Activated CD8-positive, alpha-beta memory T cell treated with anti-CD3 and anti-CD28 coated beads, Interleukin-2, amount 10 ng/mL, durations not matched to agents 7 days and 5 days (primary cell): Measurements from ENCODE around the gene PSG6. TPM values are rescaled to one million over a fixed set of nuclear protein-coding genes. Genes with fewer than 3 reads are reported as not detected.
"Not testable (repeated sequence)": the region's sequence is repeated elsewhere in the genome, so short reads cannot be mapped to it uniquely, and the experiment has no call there.

Source experiments
- ATAC-seq: fragments of 150-1000 bp; cut with Tn5 transposase; one replicate; pipeline ENCODE4 v1.10.0; 2021; ENCODE audit warnings: moderate library complexity
- CTCF ChIA-PET: fragments of 350-600 bp; sonication (Branson Sonifier 250); formaldehyde crosslinking; loops from one replicate; lab custom pipeline; 2021; ENCODE audit warnings: antibody characterized with exemption; lab: Charles Lee
- DNase-seq: peaks from one replicate; pipeline ENCODE4 v3.0.0-alpha.2; 2020
- H3K27ac Mint-ChIP-seq: one replicate; pipeline ENCODE4 v1.8.0; 2021; ENCODE audit warnings: mild to moderate bottlenecking, mixed read lengths
- H3K27me3 Mint-ChIP-seq: one replicate; pipeline ENCODE4 v1.8.0; 2021; ENCODE audit warnings: mixed read lengths
- H3K36me3 Mint-ChIP-seq: one replicate; pipeline ENCODE4 v1.8.0; 2021; ENCODE audit warnings: mild to moderate bottlenecking, mixed read lengths
- H3K4me1 Mint-ChIP-seq: one replicate; pipeline ENCODE4 v1.8.0; 2021; ENCODE audit warnings: mixed read lengths
- H3K4me3 Mint-ChIP-seq: one replicate; pipeline ENCODE4 v1.8.0; 2021; ENCODE audit warnings: mild to moderate bottlenecking, moderate library complexity, mixed read lengths
- H3K9me3 Mint-ChIP-seq: one replicate; pipeline ENCODE4 v1.8.0; 2022; ENCODE audit warnings: low read depth, mixed read lengths
- total RNA-seq, 2 experiments: library from RNA; stranded (reverse); gene quantifications; one replicate each; pipeline ENCODE4 v1.2.3, GENCODE V29; 2021

The PSG6 gene
- total RNA-seq, 2 experiments from 2014 or later = not detected

GRCh38 chr19:42897729-42898128 lies 20.0 kb downstream of the PSG6 start:
- H3K4me3 Mint-ChIP-seq, H3K27ac Mint-ChIP-seq, CTCF ChIA-PET, H3K27me3 Mint-ChIP-seq, H3K9me3 Mint-ChIP-seq, H3K4me1 Mint-ChIP-seq, H3K36me3 Mint-ChIP-seq, ATAC-seq, DNase-seq: not testable (repeated sequence)

- H3K9me3 Mint-ChIP-seq, ATAC-seq, H3K27me3 Mint-ChIP-seq, H3K4me1 Mint-ChIP-seq, H3K27ac Mint-ChIP-seq, DNase-seq, CTCF ChIA-PET, H3K4me3 Mint-ChIP-seq, H3K36me3 Mint-ChIP-seq: not testable (repeated sequence)
These were observed 27.2 kb downstream of the PSG6 start for GRCh38 chr19:42890446-42890845.

- DNase-seq, CTCF ChIA-PET, H3K4me1 Mint-ChIP-seq, H3K4me3 Mint-ChIP-seq, H3K36me3 Mint-ChIP-seq, ATAC-seq, H3K27ac Mint-ChIP-seq, H3K9me3 Mint-ChIP-seq: not testable (repeated sequence)
- peaks cover 16% of the 10 kb centered on the region for H3K27me3 Mint-ChIP-seq
These were observed 29.7 kb downstream of the PSG6 start for GRCh38 chr19:42887876-42888445.

- peaks cover 16% of the 10 kb centered on the region for H3K27me3 Mint-ChIP-seq
These were observed 35.0 kb downstream of the PSG6 start for GRCh38 chr19:42882730-42883129.

GRCh38 chr19:42882010-42882409 lies 35.7 kb downstream of the PSG6 start:
- H3K9me3 Mint-ChIP-seq, H3K4me1 Mint-ChIP-seq, H3K4me3 Mint-ChIP-seq, H3K36me3 Mint-ChIP-seq, DNase-seq, ATAC-seq, CTCF ChIA-PET, H3K27ac Mint-ChIP-seq: not testable (repeated sequence)
- peaks cover 16% of the 10 kb centered on the region for H3K27me3 Mint-ChIP-seq

More at GRCh38 chr19:42882730-42883129, 35.0 kb downstream of the PSG6 start:
- H3K36me3 Mint-ChIP-seq, H3K4me1 Mint-ChIP-seq, DNase-seq, H3K27ac Mint-ChIP-seq, H3K4me3 Mint-ChIP-seq, H3K9me3 Mint-ChIP-seq, ATAC-seq, CTCF ChIA-PET: not testable (repeated sequence)

GRCh38 chr19:42881279-42881678 lies 36.4 kb downstream of the PSG6 start:
- H3K9me3 Mint-ChIP-seq, H3K4me1 Mint-ChIP-seq, H3K36me3 Mint-ChIP-seq, CTCF ChIA-PET, H3K4me3 Mint-ChIP-seq, DNase-seq, H3K27ac Mint-ChIP-seq, ATAC-seq: not testable (repeated sequence)
- peaks cover 16% of the 10 kb centered on the region for H3K27me3 Mint-ChIP-seq

- H3K27ac Mint-ChIP-seq, CTCF ChIA-PET, H3K9me3 Mint-ChIP-seq, H3K4me1 Mint-ChIP-seq, H3K36me3 Mint-ChIP-seq, ATAC-seq, DNase-seq, H3K4me3 Mint-ChIP-seq: not testable (repeated sequence)
- H3K27me3 Mint-ChIP-seq = peaks cover 11% of the 10 kb centered on the region
These were observed 37.1 kb downstream of the PSG6 start for GRCh38 chr19:42880621-42881020.

- CTCF ChIA-PET = no interaction called here
- no peak for DNase-seq
- Mint-ChIP-seq H3K27me3 (peaks cover 10% of the 10 kb centered on the region), H3K4me3 (no peak within 1 kb of the TSS), H3K9me3 (no peaks in the 10 kb centered on the region), H3K36me3 (no peaks in the 10 kb centered on the region), H3K27ac (no peak within 1 kb of the TSS), H3K4me1 (no peaks in the 10 kb centered on the region)
- no peak for ATAC-seq
These were observed 38.1 kb downstream of the PSG6 start, which contains the start of gene PSG1 for GRCh38 chr19:42879613-42880012. TSS of gene PSG1 (minus strand) at chr19:42879713. CDS start at chr19:42879581, 132 bp downstream.

GRCh38 chr19:42876596-42876995 lies 41.1 kb downstream of the PSG6 start:
- CTCF ChIA-PET, H3K4me1 Mint-ChIP-seq, H3K27me3 Mint-ChIP-seq, ATAC-seq, H3K27ac Mint-ChIP-seq, H3K36me3 Mint-ChIP-seq, H3K4me3 Mint-ChIP-seq, H3K9me3 Mint-ChIP-seq, DNase-seq: not testable (repeated sequence)

- H3K4me3 Mint-ChIP-seq, CTCF ChIA-PET, H3K27ac Mint-ChIP-seq, DNase-seq, H3K4me1 Mint-ChIP-seq, H3K27me3 Mint-ChIP-seq, ATAC-seq, H3K36me3 Mint-ChIP-seq, H3K9me3 Mint-ChIP-seq: not testable (repeated sequence)
These were observed 41.8 kb downstream of the PSG6 start for GRCh38 chr19:42875881-42876280.

- H3K36me3 Mint-ChIP-seq, ATAC-seq, H3K4me3 Mint-ChIP-seq, H3K9me3 Mint-ChIP-seq, H3K27ac Mint-ChIP-seq, DNase-seq, CTCF ChIA-PET, H3K27me3 Mint-ChIP-seq, H3K4me1 Mint-ChIP-seq: not testable (repeated sequence)
These were observed 42.5 kb downstream of the PSG6 start for GRCh38 chr19:42874901-42875813.

- ATAC-seq, DNase-seq, H3K27ac Mint-ChIP-seq, H3K9me3 Mint-ChIP-seq, H3K4me3 Mint-ChIP-seq, H3K36me3 Mint-ChIP-seq, H3K27me3 Mint-ChIP-seq, H3K4me1 Mint-ChIP-seq, CTCF ChIA-PET: not testable (repeated sequence)
These were observed 43.6 kb downstream of the PSG6 start for GRCh38 chr19:42874136-42874535.

- H3K36me3 Mint-ChIP-seq = no peaks in the 10 kb centered on the region
- DNase-seq = no peak
- H3K27me3 Mint-ChIP-seq = no peaks in the 10 kb centered on the region
- no peak overlapping the region for H3K27ac Mint-ChIP-seq
- CTCF ChIA-PET = no interaction called here
- no peak for ATAC-seq
- no peaks in the 10 kb centered on the region for H3K4me1 Mint-ChIP-seq
- H3K9me3 Mint-ChIP-seq = no peaks in the 10 kb centered on the region
- no peak overlapping the region for H3K4me3 Mint-ChIP-seq
These were observed 45.1 kb downstream of the PSG6 start for GRCh38 chr19:42872608-42873007.

GRCh38 chr19:42857544-42857867 lies 60.2 kb downstream of the PSG6 start:
- ATAC-seq = no peak
- Mint-ChIP-seq H3K4me3 (no peak overlapping the region), H3K9me3 (no peaks in the 10 kb centered on the region), H3K27me3 (no peaks in the 10 kb centered on the region), H3K4me1 (no peaks in the 10 kb centered on the region), H3K27ac (no peak overlapping the region), H3K36me3 (no peaks in the 10 kb centered on the region)
- CTCF ChIA-PET = no interaction called here
- no peak for DNase-seq
